HL-60 (cell line): Measurements from ENCODE around the gene CYS1.

Experiments
- CTCF ChIP-seq: IDR thresholded peaks from one replicate; pipeline ENCODE4 v1.5.1; 2011; ENCODE audit warnings: low read length, control low read depth, inconsistent platforms; ENCODE audit not compliant: insufficient read depth
- GABPA ChIP-seq: IDR thresholded peaks from 2 replicates; pipeline ENCODE4 v1.6.1; 2012; ENCODE audit warnings: low read depth
- POLR2AphosphoS5 ChIP-seq: IDR thresholded peaks from 2 replicates; pipeline ENCODE4 v1.6.1; 2012; ENCODE audit warnings: low read depth
- REST ChIP-seq: IDR thresholded peaks from 2 replicates; pipeline ENCODE4 v1.6.1; 2012; ENCODE audit warnings: low read depth; ENCODE audit not compliant: insufficient replicate concordance
- SPI1 ChIP-seq: IDR thresholded peaks from 2 replicates; pipeline ENCODE4 v1.6.1; 2012; ENCODE audit warnings: low read depth, mild to moderate bottlenecking, borderline replicate concordance

- TF ChIP-seq CTCF (no peak), REST (no peak), POLR2AphosphoS5 (no peak), GABPA (no peak), SPI1 (no peak)
Observed at GRCh38 chr2:10045561-10046355, 34.5 kb downstream of the CYS1 start.
